PC-3 (cell line): Measurements from ENCODE around the gene TWNK.

Source experiments
- EZH2 ChIP-seq: fragments of 300-600 bp; sonication (generic); IDR thresholded peaks from one replicate; pipeline ENCODE4 v1.6.1; 2017; ENCODE audit warnings: antibody characterized with exemption, mild to moderate bottlenecking, low read length; ENCODE audit not compliant: unreplicated experiment
- EZH2phosphoT487 ChIP-seq: fragments of 300-600 bp; sonication (generic); IDR thresholded peaks from 2 replicates; pipeline ENCODE4 v1.6.1; 2018; ENCODE audit warnings: mild to moderate bottlenecking, antibody characterized with exemption, low read length, borderline replicate concordance
- TF ChIP-seq, protein P1 (sequence below): fragments of 300-600 bp; sonication (generic); conservative IDR thresholded peaks from 2 replicates; pipeline ENCODE4 v1.5.1; 2017; ENCODE audit warnings: antibody characterized with exemption, low read depth, mild to moderate bottlenecking, low read length

DNA sequence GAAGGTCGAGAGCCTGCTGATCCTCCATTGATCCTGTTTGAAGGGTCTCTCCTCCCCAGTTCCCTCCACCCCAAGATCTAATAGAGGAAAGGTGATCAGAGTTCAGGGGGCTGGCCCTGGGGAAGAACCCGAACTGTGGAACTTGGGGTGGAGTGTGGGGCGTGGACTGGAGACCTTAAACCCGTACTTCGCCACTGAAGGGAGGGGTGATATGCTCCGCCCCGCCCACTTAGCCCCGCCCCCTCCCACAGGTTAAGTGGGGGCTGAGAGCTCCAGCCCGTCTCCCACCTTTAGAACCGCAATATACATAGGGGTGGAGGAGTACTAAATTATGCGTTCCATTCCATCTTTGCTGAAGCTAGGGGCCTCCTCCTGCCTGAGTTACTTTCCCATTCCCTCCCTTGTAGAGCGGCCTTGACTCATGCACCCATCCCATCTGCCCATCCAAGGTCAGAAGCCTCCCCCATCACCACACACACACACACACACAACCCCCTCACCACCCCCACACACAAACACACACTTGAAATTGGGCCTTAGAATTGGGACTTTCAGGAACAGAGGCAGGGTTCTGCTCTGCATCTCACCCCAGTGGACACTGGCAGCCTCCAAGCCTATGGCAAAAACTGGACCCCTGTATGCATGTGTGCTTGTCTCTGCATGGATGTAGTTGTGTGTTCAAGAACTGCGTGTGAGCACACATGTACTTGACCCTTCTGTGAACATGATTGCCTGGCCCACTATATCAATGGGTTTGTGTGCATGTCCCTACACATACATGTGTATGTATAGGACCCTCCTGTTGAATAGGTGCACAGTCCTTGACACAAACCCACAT is 17.0 kb upstream of the TWNK start:
- TF ChIP-seq, protein P1, sequence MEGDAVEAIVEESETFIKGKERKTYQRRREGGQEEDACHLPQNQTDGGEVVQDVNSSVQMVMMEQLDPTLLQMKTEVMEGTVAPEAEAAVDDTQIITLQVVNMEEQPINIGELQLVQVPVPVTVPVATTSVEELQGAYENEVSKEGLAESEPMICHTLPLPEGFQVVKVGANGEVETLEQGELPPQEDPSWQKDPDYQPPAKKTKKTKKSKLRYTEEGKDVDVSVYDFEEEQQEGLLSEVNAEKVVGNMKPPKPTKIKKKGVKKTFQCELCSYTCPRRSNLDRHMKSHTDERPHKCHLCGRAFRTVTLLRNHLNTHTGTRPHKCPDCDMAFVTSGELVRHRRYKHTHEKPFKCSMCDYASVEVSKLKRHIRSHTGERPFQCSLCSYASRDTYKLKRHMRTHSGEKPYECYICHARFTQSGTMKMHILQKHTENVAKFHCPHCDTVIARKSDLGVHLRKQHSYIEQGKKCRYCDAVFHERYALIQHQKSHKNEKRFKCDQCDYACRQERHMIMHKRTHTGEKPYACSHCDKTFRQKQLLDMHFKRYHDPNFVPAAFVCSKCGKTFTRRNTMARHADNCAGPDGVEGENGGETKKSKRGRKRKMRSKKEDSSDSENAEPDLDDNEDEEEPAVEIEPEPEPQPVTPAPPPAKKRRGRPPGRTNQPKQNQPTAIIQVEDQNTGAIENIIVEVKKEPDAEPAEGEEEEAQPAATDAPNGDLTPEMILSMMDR = no peak
- TF ChIP-seq EZH2 (no peak), EZH2phosphoT487 (no peak)
